Measurements from ENCODE around the gene CRAMP1.

Gene CRAMP1

GRCh38 chr16:1613728-1614455, 1.7 kb downstream of the CRAMP1 start:
- TF ChIP-seq CTCF (conservative IDR thresholded peaks at IDR 0.05): no peak
- H3K27ac ChIP-seq: peak overlapping the region; percentile 87

GRCh38 chr16:1614456-1615102, 2.4 kb downstream of the CRAMP1 start:
- peak overlapping the region; percentile 87 for H3K27ac ChIP-seq
- TF ChIP-seq CTCF (conservative IDR thresholded peaks at IDR 0.05): no peak

- TF ChIP-seq CTCF (conservative IDR thresholded peaks at IDR 0.05): no peak
- peak overlapping the region; percentile 87 for H3K27ac ChIP-seq
Observed at GRCh38 chr16:1615761-1616160, 3.6 kb downstream of the CRAMP1 start.

- H3K27ac ChIP-seq: no peak overlapping the region
- no peak for TF ChIP-seq CTCF (conservative IDR thresholded peaks at IDR 0.05)
Observed at GRCh38 chr16:1619976-1620375, 7.8 kb downstream of the CRAMP1 start.

GRCh38 chr16:1620391-1620790, 8.2 kb downstream of the CRAMP1 start:
- no peak overlapping the region for H3K27ac ChIP-seq
- no peak for TF ChIP-seq CTCF (conservative IDR thresholded peaks at IDR 0.05)

GRCh38 chr16:1621851-1622250, 9.7 kb downstream of the CRAMP1 start:
- H3K27ac ChIP-seq: no peak overlapping the region
- no peak for TF ChIP-seq CTCF (conservative IDR thresholded peaks at IDR 0.05)

GRCh38 chr16:1626327-1626726, 14.2 kb downstream of the CRAMP1 start:
- H3K27ac ChIP-seq: no peak overlapping the region
- no peak for TF ChIP-seq CTCF (conservative IDR thresholded peaks at IDR 0.05)

Data from VCaP (cell line).